H9 (cell line): ENCODE data around the gene PTBP2. TPM values are rescaled to one million over a fixed set of nuclear protein-coding genes. Genes with fewer than 3 reads are reported as not detected.

ENCODE experiments used
- DNase-seq: peaks from one replicate; pipeline ENCODE4 v3.0.0-alpha.2; 2017
- H2AFZ ChIP-seq: one replicate; pipeline ENCODE4 v1.6.1; 2013; ENCODE audit warnings: mild to moderate bottlenecking, low read length, control low read depth, moderate library complexity
- H2AK5ac ChIP-seq: 2 replicates; pipeline ENCODE4 v1.6.1; 2013; ENCODE audit warnings: low read length, control low read depth, mixed read lengths; ENCODE audit not compliant: insufficient read length
- H2BK120ac ChIP-seq: one replicate; pipeline ENCODE4 v1.6.1; 2013; ENCODE audit warnings: low read depth, mild to moderate bottlenecking, low read length, control low read depth, inconsistent platforms; ENCODE audit not compliant: poor library complexity, severe bottlenecking
- H2BK12ac ChIP-seq: 2 replicates; pipeline ENCODE4 v1.6.1; 2013; ENCODE audit warnings: low read length, control low read depth, mixed read lengths, low read depth; ENCODE audit not compliant: insufficient read length
- H2BK15ac ChIP-seq: 2 replicates; pipeline ENCODE4 v1.6.1; 2013; ENCODE audit warnings: low read depth, low read length, control low read depth
- H2BK20ac ChIP-seq: one replicate; pipeline ENCODE4 v1.6.1; 2013; ENCODE audit warnings: low read depth, mild to moderate bottlenecking, low read length, control low read depth, inconsistent platforms; ENCODE audit not compliant: poor library complexity, severe bottlenecking
- H2BK5ac ChIP-seq: 2 replicates; pipeline ENCODE4 v1.6.1; 2013; ENCODE audit warnings: low read length, control low read depth, mixed read lengths; ENCODE audit not compliant: insufficient read length
- H3K14ac ChIP-seq: 2 replicates; pipeline ENCODE4 v1.6.1; 2013; ENCODE audit warnings: low read length, control low read depth; ENCODE audit not compliant: insufficient read depth
- H3K18ac ChIP-seq: 2 replicates; pipeline ENCODE4 v1.6.1; 2013; ENCODE audit warnings: low read depth, mild to moderate bottlenecking, mixed read lengths, low read length, control low read depth; ENCODE audit not compliant: insufficient read length
- H3K23ac ChIP-seq: 2 replicates; pipeline ENCODE4 v1.6.1; 2013; ENCODE audit warnings: low read length, control low read depth, mixed read lengths, low read depth; ENCODE audit not compliant: insufficient read length
- H3K23me2 ChIP-seq: 2 replicates; pipeline ENCODE4 v1.6.1; 2013; ENCODE audit warnings: low read depth, mild to moderate bottlenecking, mixed read lengths, low read length, control low read depth; ENCODE audit not compliant: insufficient read length, poor library complexity, severe bottlenecking
- H3K27ac ChIP-seq: 2 replicates; pipeline ENCODE4 v1.5.1; 2013; ENCODE audit warnings: low read length, control low read depth, mixed read lengths, low read depth; ENCODE audit not compliant: insufficient read length
- H3K27me3 ChIP-seq: 2 replicates; pipeline ENCODE4 v1.6.1; 2013; ENCODE audit warnings: low read length, control low read depth, inconsistent platforms; ENCODE audit not compliant: insufficient read depth
- H3K4ac ChIP-seq: 2 replicates; pipeline ENCODE4 v1.6.1; 2013; ENCODE audit warnings: low read depth, mild to moderate bottlenecking, control low read depth, inconsistent platforms, low read length, moderate library complexity
- H3K4me1 ChIP-seq: 2 replicates; pipeline ENCODE4 v1.6.1; 2013; ENCODE audit warnings: low read length, control low read depth, inconsistent platforms; ENCODE audit not compliant: insufficient read depth
- H3K4me2 ChIP-seq: 2 replicates; pipeline ENCODE4 v1.6.1; 2013; ENCODE audit warnings: low read length, control low read depth, mixed read lengths; ENCODE audit not compliant: insufficient read length, insufficient read depth
- H3K56ac ChIP-seq: 2 replicates; pipeline ENCODE4 v1.6.1; 2013; ENCODE audit warnings: low read depth, mild to moderate bottlenecking, mixed read lengths, low read length, control low read depth; ENCODE audit not compliant: insufficient read length
- H3K79me1 ChIP-seq: 2 replicates; pipeline ENCODE4 v1.6.1; 2013; ENCODE audit warnings: low read depth, mild to moderate bottlenecking, moderate library complexity, low read length, control low read depth, inconsistent platforms; ENCODE audit not compliant: insufficient read depth, poor library complexity, severe bottlenecking
- H3K79me2 ChIP-seq: 2 replicates; pipeline ENCODE4 v1.6.1; 2013; ENCODE audit warnings: low read length, control low read depth, inconsistent platforms; ENCODE audit not compliant: insufficient read depth
- H3K9ac ChIP-seq: 2 replicates; pipeline ENCODE4 v1.6.1; 2013; ENCODE audit warnings: low read length, control low read depth, mixed read lengths; ENCODE audit not compliant: insufficient read length; ENCODE audit errors: extremely low read depth
- H3K9me3 ChIP-seq: one replicate; pipeline ENCODE4 v1.6.1; 2013; ENCODE audit warnings: low read depth, low read length, inconsistent platforms; ENCODE audit not compliant: control insufficient read depth
- H3T11ph ChIP-seq: one replicate; pipeline ENCODE4 v1.6.1; 2013; ENCODE audit warnings: mild to moderate bottlenecking, low read length, control low read depth, inconsistent platforms
- H4K20me1 ChIP-seq: one replicate; pipeline ENCODE4 v1.6.1; 2013; ENCODE audit not compliant: control insufficient read depth, insufficient read length, insufficient read depth
- H4K5ac ChIP-seq: 2 replicates; pipeline ENCODE4 v1.6.1; 2013; ENCODE audit warnings: low read depth, mild to moderate bottlenecking, mixed read lengths, low read length, control low read depth; ENCODE audit not compliant: insufficient read length
- H4K8ac ChIP-seq: replicated peaks from 2 replicates; pipeline ENCODE4 v1.6.1; 2013; ENCODE audit warnings: low read length, control low read depth, mixed read lengths, low read depth; ENCODE audit not compliant: insufficient read length
- H4K91ac ChIP-seq: 2 replicates; pipeline ENCODE4 v1.6.1; 2013; ENCODE audit warnings: low read depth, mild to moderate bottlenecking, moderate library complexity, mixed read lengths, low read length, control low read depth; ENCODE audit not compliant: insufficient read length
- H3K27ac Mint-ChIP-seq, 3 experiments: 2 replicates in 2 of 3; 3 replicates in 1 of 3; pipeline ENCODE4 v1.8.0; 2020 to 2021; ENCODE audit warnings: mixed read lengths in 3 of 3, mild to moderate bottlenecking in 1 of 3, moderate library complexity in 1 of 3
- H3K27me3 Mint-ChIP-seq: 2 replicates; pipeline ENCODE4 v1.8.0; 2021; ENCODE audit warnings: low read depth, mild to moderate bottlenecking, moderate library complexity, mixed read lengths
- H3K36me3 Mint-ChIP-seq, 3 experiments: 2 replicates in 2 of 3; 3 replicates in 1 of 3; pipeline ENCODE4 v1.8.0; 2020 to 2021; ENCODE audit warnings: low read depth in 3 of 3, mixed read lengths in 3 of 3; ENCODE audit not compliant: insufficient read depth in 1 of 3
- H3K4me1 Mint-ChIP-seq, 2 experiments: 2 replicates each; pipeline ENCODE4 v1.8.0; 2020; ENCODE audit warnings: mixed read lengths in 2 of 2
- H3K4me3 Mint-ChIP-seq, 2 experiments: 2 replicates in 1 of 2; 3 replicates in 1 of 2; pipeline ENCODE4 v1.8.0; 2020 to 2021; ENCODE audit warnings: mild to moderate bottlenecking in 2 of 2, mixed read lengths in 2 of 2, moderate library complexity in 1 of 2
- H3K9me3 Mint-ChIP-seq, 2 experiments: 2 replicates in 1 of 2; 3 replicates in 1 of 2; pipeline ENCODE4 v1.8.0; 2020; ENCODE audit warnings: mild to moderate bottlenecking in 2 of 2, mixed read lengths in 2 of 2, moderate library complexity in 1 of 2
- WGBS: extraction: QIAGEN DNeasy Blood & Tissue Kit; methylation state at CpG from one replicate; pipeline ENCODE4 v1.1.7; 2013; ENCODE audit warnings: missing lambda C conversion rate, low lambda C conversion rate, mixed read lengths; ENCODE audit not compliant: insufficient read length; ENCODE audit errors: extremely low coverage; 5-methylcytosine and 5-hydroxymethylcytosine counted together
- total RNA-seq: library from RNA; stranded (reverse); gene quantifications from 2 replicates; pipeline ENCODE4 v1.2.1, GENCODE V29; 2021
- TF ChIP-seq, protein P1 (sequence below): fragments of 200-600 bp; sonication (generic); conservative IDR thresholded peaks from 3 replicates; pipeline ENCODE4 v1.8.0; 2021; ENCODE audit warnings: antibody characterized with exemption, mild to moderate bottlenecking

PTBP2 gene
- total RNA-seq, 1 experiment from 2014 or later, result 75.4 TPM

DNA sequence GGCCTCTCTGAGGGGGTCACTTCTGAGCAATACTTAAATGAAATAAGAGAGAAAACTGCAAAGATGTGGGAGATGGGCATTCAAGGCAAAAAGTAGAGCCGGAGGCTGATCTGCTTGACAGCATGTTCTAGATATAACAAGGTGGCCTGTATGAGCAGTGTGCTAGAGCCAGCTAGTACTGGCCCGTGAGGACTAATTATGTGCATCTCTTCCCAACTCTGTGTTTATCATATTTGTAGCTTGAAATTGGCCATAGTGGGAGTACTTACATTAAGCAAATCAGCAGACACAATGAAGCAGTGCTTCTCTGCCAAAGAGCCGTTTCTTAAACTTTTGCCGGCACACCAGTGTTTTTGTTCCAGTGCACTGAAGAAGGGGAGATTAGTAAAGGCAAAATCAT lies 13.1 kb upstream of the PTBP2 start:
- Histone ChIP-seq H3K27me3 (no peaks in the 10 kb centered on the region), H3K18ac (no peak overlapping the region), H3T11ph (no peak overlapping the region), H4K5ac (no peak overlapping the region), H4K91ac (no peak overlapping the region), H2BK15ac (no peak overlapping the region), H2BK20ac (no peak overlapping the region), H3K14ac (no peak overlapping the region), H3K79me2 (no peaks in the 10 kb centered on the region), H3K23ac (no peak overlapping the region), H2BK120ac (no peak overlapping the region), H3K4ac (no peak overlapping the region), H2AFZ (no peak overlapping the region), H3K9ac (no peak overlapping the region), H3K9me3 (no peaks in the 10 kb centered on the region), H2BK5ac (no peak overlapping the region), H3K4me2 (no peak overlapping the region), H2AK5ac (no peak overlapping the region), H3K56ac (no peak overlapping the region), H3K23me2 (no peaks in the 10 kb centered on the region), H3K79me1 (no peaks in the 10 kb centered on the region), H4K8ac (no peak overlapping the region), H2BK12ac (no peak overlapping the region), H4K20me1 (no peaks in the 10 kb centered on the region), H3K4me1 (no peaks in the 10 kb centered on the region), H3K27ac (no peak overlapping the region)
- Mint-ChIP-seq H3K4me1 (no peaks in the 10 kb centered on the region), H3K27me3 (no peaks in the 10 kb centered on the region), H3K36me3 (peaks cover 0 to 5% (median 2%) of the 10 kb centered on the region in 3 experiments; a peak in 3 of 7 replicates), H3K9me3 (peaks cover 2% of the 10 kb centered on the region in 2 experiments; a peak in 4 of 5 replicates), H3K27ac (no peak overlapping the region; a peak in 1 of 7 replicates), H3K4me3 (no peak overlapping the region)
- WGBS, result no CpG with 5 or more reads among the region's 4 CpGs
- TF ChIP-seq, protein P1, sequence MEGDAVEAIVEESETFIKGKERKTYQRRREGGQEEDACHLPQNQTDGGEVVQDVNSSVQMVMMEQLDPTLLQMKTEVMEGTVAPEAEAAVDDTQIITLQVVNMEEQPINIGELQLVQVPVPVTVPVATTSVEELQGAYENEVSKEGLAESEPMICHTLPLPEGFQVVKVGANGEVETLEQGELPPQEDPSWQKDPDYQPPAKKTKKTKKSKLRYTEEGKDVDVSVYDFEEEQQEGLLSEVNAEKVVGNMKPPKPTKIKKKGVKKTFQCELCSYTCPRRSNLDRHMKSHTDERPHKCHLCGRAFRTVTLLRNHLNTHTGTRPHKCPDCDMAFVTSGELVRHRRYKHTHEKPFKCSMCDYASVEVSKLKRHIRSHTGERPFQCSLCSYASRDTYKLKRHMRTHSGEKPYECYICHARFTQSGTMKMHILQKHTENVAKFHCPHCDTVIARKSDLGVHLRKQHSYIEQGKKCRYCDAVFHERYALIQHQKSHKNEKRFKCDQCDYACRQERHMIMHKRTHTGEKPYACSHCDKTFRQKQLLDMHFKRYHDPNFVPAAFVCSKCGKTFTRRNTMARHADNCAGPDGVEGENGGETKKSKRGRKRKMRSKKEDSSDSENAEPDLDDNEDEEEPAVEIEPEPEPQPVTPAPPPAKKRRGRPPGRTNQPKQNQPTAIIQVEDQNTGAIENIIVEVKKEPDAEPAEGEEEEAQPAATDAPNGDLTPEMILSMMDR, result no peak
- DNase-seq, result no peak
